Measurements from ENCODE around the gene HLA-G. TPM values are rescaled to one million over a fixed set of nuclear protein-coding genes. Genes with fewer than 3 reads are reported as not detected.
A peak's percentile ranks its signal among the peaks of the same experiment; 100 is the strongest.

HLA-G gene
- total and polyA plus RNA-seq, 9 of the 15 experiments (the other 6 are each of a cell fraction or from before 2014, with no cell fraction given) = 0.13 TPM; not detected in 8

DNA sequence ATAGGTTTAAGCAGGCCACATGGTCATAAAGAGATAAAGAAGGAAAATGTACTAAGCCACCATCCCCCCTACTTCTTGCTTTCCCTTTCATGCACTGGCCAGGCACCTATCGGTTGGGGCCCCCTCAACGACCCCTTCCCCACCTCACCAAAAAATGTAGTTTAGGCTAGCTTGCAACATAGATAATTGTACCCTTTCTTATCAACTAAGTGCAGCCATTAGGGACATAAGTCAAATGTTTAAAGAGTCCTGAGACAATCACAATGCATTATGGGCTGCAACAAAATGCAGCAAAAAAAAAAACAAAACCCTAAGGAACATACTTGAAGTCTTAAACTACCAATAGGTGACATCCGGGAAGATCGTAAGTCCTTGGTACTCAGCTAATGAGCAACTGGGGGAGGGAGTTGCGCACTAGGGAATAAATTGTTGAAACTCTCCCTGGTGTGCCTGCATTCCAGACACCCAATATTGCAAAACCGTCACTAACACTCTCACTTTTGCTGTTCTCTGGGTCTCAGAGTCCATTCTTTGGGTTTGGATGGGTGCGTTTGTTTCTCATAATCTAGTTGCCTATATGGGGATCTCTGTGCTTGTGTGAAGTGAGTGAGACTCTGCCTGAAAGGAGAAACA lies 12.4 kb upstream of the HLA-G start (continued):
- TF ChIP-seq, protein P1, sequence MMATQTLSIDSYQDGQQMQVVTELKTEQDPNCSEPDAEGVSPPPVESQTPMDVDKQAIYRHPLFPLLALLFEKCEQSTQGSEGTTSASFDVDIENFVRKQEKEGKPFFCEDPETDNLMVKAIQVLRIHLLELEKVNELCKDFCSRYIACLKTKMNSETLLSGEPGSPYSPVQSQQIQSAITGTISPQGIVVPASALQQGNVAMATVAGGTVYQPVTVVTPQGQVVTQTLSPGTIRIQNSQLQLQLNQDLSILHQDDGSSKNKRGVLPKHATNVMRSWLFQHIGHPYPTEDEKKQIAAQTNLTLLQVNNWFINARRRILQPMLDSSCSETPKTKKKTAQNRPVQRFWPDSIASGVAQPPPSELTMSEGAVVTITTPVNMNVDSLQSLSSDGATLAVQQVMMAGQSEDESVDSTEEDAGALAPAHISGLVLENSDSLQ (IDR thresholded peaks at IDR 0.05) = peak; percentile 26; the same call in 1 of the 2 replicates
- TF ChIP-seq DPF2 (IDR thresholded peaks at IDR 0.05) (peak; percentile 46; the same call in 1 of the 2 replicates), DEAF1 (CRISPR knock-in tag; IDR thresholded peaks at IDR 0.05) (no peak), SAP30 (IDR thresholded peaks at IDR 0.05; ENCODE audit: borderline replicate concordance, insufficient read depth, low read depth, low read length, poor library complexity, severe bottlenecking) (no peak), BRCA1 (IDR thresholded peaks at IDR 0.05) (no peak), BRCA1 (CRISPR knock-in tag; IDR thresholded peaks at IDR 0.05) (no peak), EHMT2 (IDR thresholded peaks at IDR 0.05) (no peak), ERF (CRISPR knock-in tag; IDR thresholded peaks at IDR 0.05) (no peak), BDP1 (IDR thresholded peaks at IDR 0.05; ENCODE audit: insufficient read depth, insufficient read length) (no peak), CBFA2T2 (conservative IDR thresholded peaks at IDR 0.05) (peak; percentile 58), PBX2 (CRISPR knock-in tag; IDR thresholded peaks at IDR 0.05; ENCODE audit: low read depth) (no peak), PBX2 (tag; conservative IDR thresholded peaks at IDR 0.05; ENCODE audit: low read depth) (peak; percentile 31; the same call in 1 of the 2 replicates), HES1 (IDR thresholded peaks at IDR 0.05; ENCODE audit: low read depth) (no peak), SMAD3 (CRISPR knock-in tag; conservative IDR thresholded peaks at IDR 0.05) (no peak), PRPF4 (IDR thresholded peaks at IDR 0.05; ENCODE audit: insufficient read depth, low read depth, low read length, poor library complexity, severe bottlenecking) (no peak), ZNF41 (CRISPR knock-in tag; conservative IDR thresholded peaks at IDR 0.05) (no peak)
- TF ChIP-seq, protein P2, sequence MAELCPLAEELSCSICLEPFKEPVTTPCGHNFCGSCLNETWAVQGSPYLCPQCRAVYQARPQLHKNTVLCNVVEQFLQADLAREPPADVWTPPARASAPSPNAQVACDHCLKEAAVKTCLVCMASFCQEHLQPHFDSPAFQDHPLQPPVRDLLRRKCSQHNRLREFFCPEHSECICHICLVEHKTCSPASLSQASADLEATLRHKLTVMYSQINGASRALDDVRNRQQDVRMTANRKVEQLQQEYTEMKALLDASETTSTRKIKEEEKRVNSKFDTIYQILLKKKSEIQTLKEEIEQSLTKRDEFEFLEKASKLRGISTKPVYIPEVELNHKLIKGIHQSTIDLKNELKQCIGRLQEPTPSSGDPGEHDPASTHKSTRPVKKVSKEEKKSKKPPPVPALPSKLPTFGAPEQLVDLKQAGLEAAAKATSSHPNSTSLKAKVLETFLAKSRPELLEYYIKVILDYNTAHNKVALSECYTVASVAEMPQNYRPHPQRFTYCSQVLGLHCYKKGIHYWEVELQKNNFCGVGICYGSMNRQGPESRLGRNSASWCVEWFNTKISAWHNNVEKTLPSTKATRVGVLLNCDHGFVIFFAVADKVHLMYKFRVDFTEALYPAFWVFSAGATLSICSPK (IDR thresholded peaks at IDR 0.05; ENCODE audit: borderline replicate concordance) = no peak
- TF ChIP-seq, protein P3, sequence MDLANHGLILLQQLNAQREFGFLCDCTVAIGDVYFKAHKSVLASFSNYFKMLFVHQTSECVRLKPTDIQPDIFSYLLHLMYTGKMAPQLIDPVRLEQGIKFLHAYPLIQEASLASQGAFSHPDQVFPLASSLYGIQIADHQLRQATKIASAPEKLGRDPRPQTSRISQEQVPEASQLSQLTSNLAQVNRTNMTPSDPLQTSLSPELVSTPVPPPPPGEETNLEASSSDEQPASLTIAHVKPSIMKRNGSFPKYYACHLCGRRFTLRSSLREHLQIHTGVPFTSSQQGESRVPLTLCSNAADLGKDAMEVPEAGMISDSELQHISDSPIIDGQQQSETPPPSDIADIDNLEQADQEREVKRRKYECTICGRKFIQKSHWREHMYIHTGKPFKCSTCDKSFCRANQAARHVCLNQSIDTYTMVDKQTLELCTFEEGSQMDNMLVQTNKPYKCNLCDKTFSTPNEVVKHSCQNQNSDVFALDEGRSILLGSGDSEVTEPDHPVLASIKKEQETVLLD (IDR thresholded peaks at IDR 0.05) = no peak
